Prostate gland (tissue), 2 donors: ENCODE results near the gene MTIF3.

Experiments used
- POLR2A ChIP-seq: fragments of 450-650 bp; IDR thresholded peaks from one replicate; pipeline ENCODE4 v1.6.1; 2016; ENCODE audit warnings: antibody characterized with exemption, mild to moderate bottlenecking
- POLR2AphosphoS5 ChIP-seq: sonication (generic); formaldehyde crosslinking; IDR thresholded peaks from one replicate; pipeline ENCODE4 v1.6.1; 2017; ENCODE audit warnings: antibody characterized with exemption
- TF ChIP-seq, protein P1 (sequence below), 4 experiments: fragments of 200-600 bp in 2 of 4; fragments of 450-650 bp in 2 of 4; sonication (generic) in 2 of 4; IDR thresholded peaks; 1 replicate in 3 of 4; 2 replicates in 1 of 4; pipeline ENCODE4 v1.5.1; 2016 to 2019; ENCODE audit warnings: antibody characterized with exemption in 4 of 4, mild to moderate bottlenecking in 2 of 4, moderate library complexity in 2 of 4

DNA sequence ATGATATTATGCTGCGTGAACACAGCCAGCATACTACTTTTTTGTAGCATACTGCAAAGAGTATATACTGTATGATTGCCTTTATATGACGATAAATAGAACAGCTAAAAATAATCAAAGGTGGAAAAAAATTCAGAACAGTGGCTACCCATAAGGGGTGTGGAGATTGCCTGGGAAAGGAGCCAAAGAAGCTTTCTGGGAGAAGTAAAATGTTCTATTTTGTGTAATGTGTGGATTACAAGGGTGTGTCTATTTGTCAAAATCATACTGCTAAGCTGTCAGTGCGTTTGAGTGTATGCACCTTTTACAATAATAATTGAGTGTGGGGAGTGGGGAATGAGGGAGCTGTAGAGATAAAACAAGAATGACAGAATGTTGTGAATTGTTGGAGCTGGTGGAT is 45.2 kb upstream of the MTIF3 start:
- TF ChIP-seq, protein P1, sequence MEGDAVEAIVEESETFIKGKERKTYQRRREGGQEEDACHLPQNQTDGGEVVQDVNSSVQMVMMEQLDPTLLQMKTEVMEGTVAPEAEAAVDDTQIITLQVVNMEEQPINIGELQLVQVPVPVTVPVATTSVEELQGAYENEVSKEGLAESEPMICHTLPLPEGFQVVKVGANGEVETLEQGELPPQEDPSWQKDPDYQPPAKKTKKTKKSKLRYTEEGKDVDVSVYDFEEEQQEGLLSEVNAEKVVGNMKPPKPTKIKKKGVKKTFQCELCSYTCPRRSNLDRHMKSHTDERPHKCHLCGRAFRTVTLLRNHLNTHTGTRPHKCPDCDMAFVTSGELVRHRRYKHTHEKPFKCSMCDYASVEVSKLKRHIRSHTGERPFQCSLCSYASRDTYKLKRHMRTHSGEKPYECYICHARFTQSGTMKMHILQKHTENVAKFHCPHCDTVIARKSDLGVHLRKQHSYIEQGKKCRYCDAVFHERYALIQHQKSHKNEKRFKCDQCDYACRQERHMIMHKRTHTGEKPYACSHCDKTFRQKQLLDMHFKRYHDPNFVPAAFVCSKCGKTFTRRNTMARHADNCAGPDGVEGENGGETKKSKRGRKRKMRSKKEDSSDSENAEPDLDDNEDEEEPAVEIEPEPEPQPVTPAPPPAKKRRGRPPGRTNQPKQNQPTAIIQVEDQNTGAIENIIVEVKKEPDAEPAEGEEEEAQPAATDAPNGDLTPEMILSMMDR (IDR thresholded peaks at IDR 0.05) = no peak
- TF ChIP-seq POLR2A = no peak
- no peak for TF ChIP-seq POLR2AphosphoS5
